HG03064 (cell line): ENCODE data around the gene FAM234B.

Experiments
- ATAC-seq: cut with Tn5 transposase; IDR thresholded peaks from one replicate; pipeline ENCODE4 v1.9.1; 2021; ENCODE audit warnings: low read depth; ENCODE audit not compliant: unreplicated experiment

Gene FAM234B

DNA sequence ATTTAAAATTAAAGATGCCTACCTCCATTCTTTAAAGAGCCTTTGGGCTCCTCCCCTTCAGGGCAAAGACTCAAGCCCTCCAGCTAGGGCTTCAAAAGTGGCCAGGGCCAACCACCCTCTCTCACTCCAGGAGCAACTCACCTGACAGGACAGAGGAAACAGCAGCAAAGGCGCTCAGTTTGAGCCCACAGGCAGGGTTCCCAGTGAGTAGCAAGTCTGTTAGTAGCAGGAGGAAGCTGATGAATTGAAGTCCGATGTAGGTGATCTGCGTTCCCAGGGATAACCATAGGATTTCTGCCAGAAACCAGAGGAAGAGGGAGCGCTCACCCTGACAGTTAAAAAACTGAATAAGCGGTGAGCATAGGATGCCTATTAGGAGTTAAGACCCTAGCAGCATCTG lies 43.6 kb downstream of the FAM234B start:
- no peak for ATAC-seq

DNA sequence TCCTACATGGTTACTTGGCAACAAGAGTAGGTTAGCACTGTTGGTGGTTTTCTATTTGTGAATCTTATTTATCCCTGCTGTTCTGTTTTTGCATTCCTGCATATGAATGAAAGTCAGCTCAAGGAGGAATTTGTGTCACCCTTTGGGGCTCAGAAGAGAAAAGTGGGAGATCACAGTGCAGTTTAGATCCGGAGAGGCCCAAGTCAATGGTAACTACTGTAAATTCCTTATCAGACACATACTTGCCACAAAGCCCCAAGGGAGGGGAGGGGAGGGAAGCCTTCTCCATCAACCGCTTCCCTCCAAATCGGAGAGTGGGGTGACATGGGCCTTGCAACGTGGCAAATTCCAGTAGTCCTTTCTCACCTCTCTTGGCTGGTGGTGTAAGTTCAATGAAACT lies 44.3 kb downstream of the FAM234B start:
- ATAC-seq = no peak

- no peak for ATAC-seq
Observed at GRCh38 chr12:13090054-13090453, 45.9 kb downstream of the FAM234B start.

- ATAC-seq = no peak
Observed at GRCh38 chr12:13091832-13092231, 47.7 kb downstream of the FAM234B start.

GRCh38 chr12:13093191-13093847 lies 49.1 kb downstream of the FAM234B start:
- ATAC-seq = no peak

GRCh38 chr12:13093848-13094220 lies 49.7 kb downstream of the FAM234B start:
- ATAC-seq = no peak

GRCh38 chr12:13094367-13094766 lies 50.2 kb downstream of the FAM234B start:
- ATAC-seq = no peak

DNA sequence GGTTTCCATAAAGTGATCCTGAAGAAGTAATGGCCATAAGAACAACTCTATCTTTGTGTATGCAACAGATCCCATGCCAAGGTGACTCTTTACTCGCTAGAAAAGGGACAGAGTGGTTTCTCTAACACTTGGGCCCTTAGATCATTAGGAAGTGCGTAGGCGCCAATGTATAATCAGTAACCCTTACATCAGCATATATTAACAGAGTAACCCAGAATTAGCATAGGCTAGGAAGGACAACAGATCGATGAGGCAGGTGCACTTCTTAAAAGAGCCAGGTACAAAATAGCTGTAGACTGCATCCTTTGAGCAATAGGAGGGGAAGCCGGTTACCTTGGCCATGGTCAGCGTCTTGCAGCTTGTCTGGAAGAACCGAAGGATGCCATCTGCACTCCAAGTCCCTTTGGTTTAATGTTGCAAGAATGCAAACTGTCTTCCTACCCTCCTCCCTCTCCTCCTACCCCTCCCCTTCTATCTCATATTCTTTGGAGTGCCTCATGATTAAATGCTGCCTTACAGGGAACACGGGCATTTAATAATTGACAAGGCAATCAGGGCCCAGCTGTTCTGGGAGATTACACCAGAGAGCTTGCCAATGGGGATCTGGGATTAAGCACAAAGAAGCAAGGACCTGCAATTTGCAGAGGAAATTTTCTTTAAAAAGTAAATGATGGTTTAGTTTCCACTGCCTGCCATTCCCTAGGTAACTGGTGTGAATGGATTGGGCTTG lies 51.2 kb downstream of the FAM234B start:
- no peak for ATAC-seq

GRCh38 chr12:13097491-13098011 lies 53.4 kb downstream of the FAM234B start:
- ATAC-seq = no peak

GRCh38 chr12:13099066-13099843 lies 55.1 kb downstream of the FAM234B start:
- no peak for ATAC-seq

- no peak for ATAC-seq
Observed at GRCh38 chr12:13099844-13100604, 55.8 kb downstream of the FAM234B start.

GRCh38 chr12:13100605-13100881 lies 56.4 kb downstream of the FAM234B start:
- no peak for ATAC-seq

- ATAC-seq = peak; percentile 85
Observed at GRCh38 chr12:13100882-13101769, 56.9 kb downstream of the FAM234B start.

GRCh38 chr12:13101821-13102375 lies 57.7 kb downstream of the FAM234B start:
- ATAC-seq = no peak

DNA sequence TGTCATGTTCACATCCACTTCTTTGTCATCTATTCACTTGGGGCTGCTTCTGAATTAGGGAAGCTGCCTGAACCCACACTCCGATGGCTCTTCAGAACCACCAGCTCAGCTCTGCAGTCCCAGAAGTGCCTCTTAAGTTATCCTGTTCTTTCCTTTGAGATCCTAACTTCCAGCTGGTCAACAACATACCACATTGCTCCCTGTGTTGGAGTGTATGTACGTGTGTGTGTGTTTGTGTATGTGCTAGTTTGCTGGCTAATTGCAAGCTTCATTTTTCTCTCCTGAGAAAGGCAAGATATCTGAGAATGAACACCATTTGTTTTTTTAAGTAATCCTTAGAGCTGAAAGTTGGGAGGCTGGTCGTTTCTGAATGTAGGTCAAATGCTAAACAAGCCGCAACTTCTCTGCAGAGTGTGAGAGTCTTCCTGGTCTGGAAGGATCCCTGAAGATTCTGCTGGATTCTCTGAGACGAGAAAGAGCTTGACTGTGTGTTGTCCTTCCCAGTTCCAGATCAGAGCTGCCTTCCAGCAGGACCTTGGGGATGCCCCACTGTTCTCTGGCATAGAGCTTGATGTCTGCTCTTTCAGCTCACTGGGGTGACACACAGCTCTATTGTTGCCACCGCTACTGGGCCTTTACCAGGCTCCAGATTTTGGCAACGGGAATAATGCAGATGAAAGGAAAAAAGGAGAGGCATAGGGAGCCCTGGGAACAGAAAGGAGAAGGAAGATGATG lies 58.4 kb downstream of the FAM234B start:
- ATAC-seq = no peak

- no peak for ATAC-seq
Observed at GRCh38 chr12:13103391-13104033, 59.3 kb downstream of the FAM234B start, which contains the start of gene GSG1. Gene GSG1 (minus strand): TSS chr12:13103667. CDS start chr12:13103512, 155 bp downstream.

- no peak for ATAC-seq
Observed at GRCh38 chr12:13104409-13104808, 60.2 kb downstream of the FAM234B start.

GRCh38 chr12:13105781-13106180 lies 61.6 kb downstream of the FAM234B start:
- ATAC-seq = no peak
